HG02610 (cell line): ENCODE results near the gene TCEANC2.
"Not testable (repeated sequence)": the region's sequence is repeated elsewhere in the genome, so short reads cannot be mapped to it uniquely, and the experiment has no call there.

Source experiments
- ATAC-seq: cut with Tn5 transposase; IDR thresholded peaks from one replicate; pipeline ENCODE4 v1.9.1; 2021; ENCODE audit warnings: mild to moderate bottlenecking, moderate library complexity; ENCODE audit not compliant: unreplicated experiment

The TCEANC2 gene

GRCh38 chr1:54024811-54025210 is 28.6 kb upstream of the TCEANC2 start:
- ATAC-seq: not testable (repeated sequence)

DNA sequence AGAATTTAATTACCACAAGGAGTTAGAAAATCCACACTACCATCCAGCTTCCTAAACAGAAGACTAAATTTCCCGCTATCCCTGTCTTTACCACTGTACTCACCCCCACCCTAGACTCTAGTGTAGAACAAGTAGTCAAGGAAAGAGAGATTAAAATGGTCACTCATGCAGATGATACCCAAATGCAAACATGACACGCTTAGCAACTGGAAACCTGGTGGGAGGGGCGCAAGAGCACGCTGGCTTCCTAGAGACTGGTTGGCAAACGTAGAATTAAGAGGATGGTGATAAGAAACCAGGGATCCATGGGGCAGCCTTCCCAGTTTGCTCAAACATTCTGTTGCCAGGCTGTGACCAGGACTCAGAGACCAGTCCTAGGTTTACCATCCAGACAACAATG is 25.6 kb upstream of the TCEANC2 start:
- ATAC-seq: no peak

- no peak for ATAC-seq
Measured at GRCh38 chr1:54028306-54029251, 24.8 kb upstream of the TCEANC2 start.

GRCh38 chr1:54037476-54037875 is 15.9 kb upstream of the TCEANC2 start:
- no peak for ATAC-seq

DNA sequence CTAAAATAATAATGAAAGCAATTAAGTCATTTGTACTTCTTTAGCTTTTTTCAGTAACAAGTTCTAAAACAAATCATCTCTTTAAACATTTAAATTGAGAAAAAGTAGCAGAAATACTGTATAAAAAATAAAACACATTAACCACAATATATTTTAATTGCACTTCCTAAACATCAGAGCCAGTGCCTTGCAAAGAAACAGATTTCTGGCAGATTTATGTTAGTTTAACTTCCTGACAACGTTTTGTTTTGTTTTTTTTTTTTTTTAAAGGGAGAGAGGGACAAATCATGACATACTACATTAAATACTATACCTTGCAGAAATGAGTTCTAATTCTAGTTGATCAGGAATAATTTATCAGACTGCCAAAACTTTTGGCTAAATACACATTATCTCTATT is 11.6 kb upstream of the TCEANC2 start:
- ATAC-seq: no peak

DNA sequence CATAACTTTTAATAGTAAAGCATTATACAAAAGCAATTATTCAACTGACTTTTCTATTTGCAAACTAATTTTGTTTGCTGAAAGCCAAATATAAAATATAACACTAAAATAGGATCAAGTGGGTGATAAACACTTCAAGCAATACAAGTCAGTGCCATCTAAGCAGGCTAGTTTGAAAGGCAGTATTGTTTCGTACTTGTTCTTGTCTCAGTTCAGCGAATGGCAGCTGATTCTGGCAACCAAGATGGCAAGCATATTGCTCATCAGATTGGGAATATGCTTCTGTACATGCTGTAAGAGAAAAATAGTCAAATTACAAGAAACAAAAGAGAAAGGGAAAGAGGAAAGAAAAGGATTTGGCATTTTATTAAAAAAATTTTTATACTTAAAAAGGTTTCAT is 7.9 kb upstream of the TCEANC2 start:
- ATAC-seq: no peak

DNA sequence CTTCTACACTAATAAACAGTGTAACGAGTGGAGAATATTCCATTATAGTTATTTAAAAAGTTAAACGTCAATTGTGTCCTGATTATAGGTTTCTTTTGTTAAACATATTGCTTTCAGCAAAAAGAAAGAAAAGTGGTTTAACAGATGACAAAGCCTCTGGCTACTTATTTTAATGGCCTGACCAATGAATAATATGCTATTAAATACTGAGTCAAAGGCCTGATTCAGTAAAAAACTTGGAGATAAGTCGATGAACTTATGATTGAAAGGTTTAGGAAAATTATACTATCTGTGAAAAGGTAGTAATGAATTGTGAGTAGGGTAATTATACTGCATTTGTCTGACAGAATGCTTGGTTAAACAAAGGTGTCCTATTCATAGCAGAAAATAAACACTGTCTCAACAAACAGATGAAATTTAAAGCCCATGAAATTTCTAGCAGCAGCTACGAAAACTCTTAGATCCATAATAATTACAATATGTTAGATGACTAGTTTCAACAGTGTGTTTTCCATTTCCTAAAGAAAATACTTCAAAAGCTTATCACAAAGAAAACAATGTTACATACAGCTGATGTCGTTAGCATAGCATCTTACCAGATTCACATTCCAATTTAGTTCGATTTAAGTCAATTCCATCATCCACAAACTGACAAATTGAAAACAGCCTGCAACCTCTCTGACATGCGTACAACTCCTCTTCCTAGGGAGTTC is 6.6 kb upstream of the TCEANC2 start:
- no peak for ATAC-seq

DNA sequence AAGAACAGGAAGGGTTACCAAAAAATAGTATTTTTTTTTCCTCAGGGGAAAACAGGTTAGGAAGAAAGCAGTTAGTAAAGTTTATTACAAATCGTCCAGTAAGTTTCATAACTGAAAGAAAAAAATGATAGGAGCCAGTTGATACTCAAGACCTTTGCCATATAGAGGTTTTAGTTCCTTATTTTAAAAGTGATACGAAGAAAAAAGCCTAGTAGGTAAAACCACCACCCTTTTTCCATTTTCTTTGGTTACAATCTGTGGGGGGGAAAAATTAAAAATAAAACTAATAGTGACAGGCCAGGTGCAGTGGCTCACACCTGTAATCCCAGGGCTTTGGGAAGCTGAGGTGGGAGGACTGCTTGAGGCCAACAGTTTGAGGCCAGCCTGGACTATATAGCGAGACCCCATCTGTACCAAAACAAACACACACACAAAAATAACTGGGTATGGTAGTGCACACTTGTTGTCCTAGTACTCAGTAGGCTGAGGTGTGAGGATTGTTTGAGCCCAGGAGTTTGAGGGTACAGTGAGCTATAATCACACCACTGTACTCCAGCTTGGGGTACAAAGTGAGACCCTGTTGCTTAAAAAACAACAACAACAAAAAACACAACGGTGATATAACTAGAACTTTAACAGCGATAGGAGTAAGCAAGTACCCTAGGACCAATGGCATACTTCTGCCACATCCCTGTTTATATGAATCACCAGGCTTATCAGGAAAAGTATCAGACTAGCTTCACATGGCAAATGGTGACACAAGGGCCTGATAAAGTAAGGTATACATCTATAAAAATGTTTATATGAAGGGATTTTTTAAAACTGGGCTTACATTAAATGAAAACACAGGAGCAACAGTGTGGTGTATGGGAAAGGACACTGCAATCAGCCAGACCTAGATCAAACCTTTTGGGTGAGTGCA is 5.8 kb upstream of the TCEANC2 start:
- no peak for ATAC-seq

DNA sequence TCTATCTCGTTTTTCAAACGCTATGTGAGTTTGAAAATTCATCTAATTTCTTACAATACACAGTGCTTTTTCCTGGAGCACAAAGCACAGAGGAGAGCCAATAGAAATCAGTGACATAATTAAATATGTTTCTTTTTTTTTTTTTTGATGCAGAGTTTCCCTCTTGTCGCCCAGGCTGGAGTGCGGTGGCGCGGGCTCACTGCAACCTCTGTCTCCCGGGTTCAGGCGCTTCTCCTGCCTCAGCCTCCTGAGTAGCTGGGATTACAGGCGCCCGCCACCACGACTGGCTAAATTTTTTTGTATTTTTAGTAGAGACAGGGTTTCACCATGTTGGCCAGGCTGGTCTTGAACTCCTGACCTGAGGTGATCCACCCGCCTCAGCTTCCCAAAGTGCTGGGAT is 3.0 kb upstream of the TCEANC2 start:
- ATAC-seq: not testable (repeated sequence)

DNA sequence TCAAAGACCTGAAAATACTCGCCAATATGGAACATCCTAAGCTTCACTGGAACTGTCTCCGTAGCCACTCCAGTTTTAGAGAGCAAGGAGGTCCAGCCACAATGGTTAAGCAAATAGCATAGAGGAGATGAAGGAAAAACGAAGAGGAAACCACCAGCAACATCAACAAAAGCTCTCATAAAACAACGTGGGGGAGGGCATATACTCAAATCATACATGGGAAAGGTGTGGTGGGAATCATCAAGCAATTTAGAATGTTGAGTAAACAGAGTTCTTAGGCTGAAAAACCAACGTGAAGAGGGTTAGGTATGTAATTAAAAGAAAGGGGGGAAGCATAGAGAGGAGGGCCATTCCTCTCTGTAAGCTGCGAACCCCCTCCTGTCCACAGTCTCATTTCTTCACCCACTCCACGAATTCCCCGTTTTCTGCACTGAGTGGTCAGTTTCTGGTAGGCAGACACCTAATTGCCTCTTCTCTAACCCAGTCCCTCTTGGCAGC is 1.4 kb upstream of the TCEANC2 start:
- no peak for ATAC-seq

GRCh38 chr1:54052431-54052933 is 926 bp upstream of the TCEANC2 start:
- peak; percentile 12 for ATAC-seq

DNA sequence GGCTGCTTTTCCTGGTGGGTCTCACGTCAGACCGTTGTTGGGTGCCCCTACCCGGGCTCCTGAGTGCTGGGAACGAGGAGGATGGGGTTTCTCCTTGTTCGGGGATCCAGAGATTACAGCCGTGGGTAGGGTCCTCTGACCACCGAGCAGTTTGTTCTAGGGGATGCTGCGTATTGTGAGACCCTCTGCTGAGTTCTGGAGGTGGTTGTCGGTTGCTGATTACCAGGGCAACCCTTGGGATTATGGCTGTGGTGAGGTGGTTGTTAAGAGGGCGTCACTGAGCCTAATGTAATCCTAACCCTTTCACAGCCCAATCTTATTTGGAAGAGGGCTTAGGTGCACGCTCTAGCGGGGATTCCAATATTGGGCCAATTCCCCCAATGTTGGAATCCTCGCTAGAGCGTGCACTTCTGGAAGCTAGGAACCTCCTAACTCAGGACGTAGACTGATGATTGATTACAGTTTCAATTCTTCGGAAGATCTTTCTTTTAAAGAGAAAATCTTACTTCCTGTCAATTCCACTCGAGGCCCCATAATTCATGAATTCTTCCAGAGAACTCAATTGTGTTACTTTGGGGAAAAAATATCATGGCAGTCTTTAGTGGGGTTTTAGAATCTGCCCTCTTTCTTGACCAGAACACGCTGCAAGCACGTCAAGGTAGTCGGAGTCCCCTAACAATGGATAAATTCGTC is 483 bp downstream of the TCEANC2 start:
- no peak for ATAC-seq

DNA sequence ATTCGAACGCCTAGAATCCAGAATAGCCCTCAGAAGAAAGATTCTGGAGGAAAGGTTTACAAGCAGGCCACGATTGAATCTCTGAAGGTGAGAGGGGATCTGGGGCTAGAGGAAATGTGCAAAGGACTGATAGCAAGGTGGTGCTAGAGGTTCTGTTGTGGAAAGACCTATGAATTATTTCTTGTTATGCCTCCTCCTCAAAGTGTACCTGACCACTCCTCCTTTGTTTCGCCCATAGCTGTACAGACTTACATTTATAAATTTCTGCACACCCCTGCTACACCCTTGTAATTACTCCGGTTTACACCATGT is 986 bp downstream of the TCEANC2 start:
- ATAC-seq: no peak

- no peak for ATAC-seq
Measured at GRCh38 chr1:54064299-54064698, 10.9 kb downstream of the TCEANC2 start.

- peak; percentile 13 for ATAC-seq
Measured at GRCh38 chr1:54069791-54070170, 16.4 kb downstream of the TCEANC2 start.

DNA sequence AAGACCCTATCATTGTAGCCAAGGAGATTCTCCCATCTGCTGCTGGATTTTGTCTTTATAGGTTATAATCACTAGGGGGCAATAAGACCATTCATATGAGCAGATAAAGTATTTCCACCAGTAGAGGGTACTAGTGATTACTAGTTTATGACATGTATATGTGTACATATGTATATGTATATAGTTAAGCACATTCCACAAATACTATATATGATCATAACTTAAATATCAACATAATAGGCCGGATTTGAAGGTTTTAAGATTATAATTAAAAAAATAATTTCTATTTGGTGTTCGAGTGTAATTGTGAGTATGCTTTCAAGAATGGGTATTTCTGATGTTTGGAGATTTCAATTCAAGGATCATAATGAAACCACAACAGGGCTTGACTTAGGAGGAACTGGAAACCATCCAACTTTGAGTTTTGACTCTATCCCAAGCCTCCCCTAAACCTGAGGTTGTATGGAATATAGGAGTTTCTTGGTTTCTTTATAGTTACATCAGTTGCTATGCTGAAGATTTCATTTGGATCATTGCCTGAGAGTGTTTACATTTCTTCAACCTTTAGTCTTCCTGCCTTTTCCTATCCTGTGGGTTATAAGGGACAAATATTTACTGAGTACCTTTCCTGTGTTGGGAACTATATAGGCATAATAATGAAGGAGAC is 16.9 kb downstream of the TCEANC2 start:
- peak; percentile 54 for ATAC-seq

- no peak for ATAC-seq
Measured at GRCh38 chr1:54077359-54077758, 24.0 kb downstream of the TCEANC2 start.

DNA sequence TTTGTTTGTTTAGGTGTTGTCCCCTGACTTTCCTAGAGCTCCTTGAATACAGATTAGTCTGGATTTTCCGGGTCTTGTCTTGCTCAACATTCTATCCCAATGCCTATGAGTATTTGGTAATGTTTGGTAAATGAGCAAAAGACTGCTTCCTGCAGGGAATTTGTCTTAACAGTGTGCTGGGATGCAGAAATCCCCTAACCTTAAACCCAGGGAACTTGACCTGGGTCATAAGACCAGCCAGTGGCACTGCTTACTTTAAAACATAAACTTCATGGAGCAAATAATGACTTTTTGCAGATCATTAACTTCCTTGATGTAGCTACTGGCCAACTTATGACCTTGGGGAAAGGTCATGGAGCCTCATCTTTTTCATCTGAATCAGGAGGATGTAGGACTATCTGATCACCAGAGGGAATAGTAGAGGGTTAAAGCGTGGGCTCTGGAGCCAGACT is 27.2 kb downstream of the TCEANC2 start:
- ATAC-seq: no peak
